Measurements from ENCODE around the gene ENTR1. TPM values are rescaled to one million over a fixed set of nuclear protein-coding genes. Genes with fewer than 3 reads are reported as not detected.
A peak's percentile ranks its signal among the peaks of the same experiment; 100 is the strongest.

The ENTR1 gene
- total and polyA plus RNA-seq, 2 of the 13 experiments (the other 11 are each of a cell fraction or from before 2014, with no cell fraction given): 70.1 to 76.4 TPM

DNA sequence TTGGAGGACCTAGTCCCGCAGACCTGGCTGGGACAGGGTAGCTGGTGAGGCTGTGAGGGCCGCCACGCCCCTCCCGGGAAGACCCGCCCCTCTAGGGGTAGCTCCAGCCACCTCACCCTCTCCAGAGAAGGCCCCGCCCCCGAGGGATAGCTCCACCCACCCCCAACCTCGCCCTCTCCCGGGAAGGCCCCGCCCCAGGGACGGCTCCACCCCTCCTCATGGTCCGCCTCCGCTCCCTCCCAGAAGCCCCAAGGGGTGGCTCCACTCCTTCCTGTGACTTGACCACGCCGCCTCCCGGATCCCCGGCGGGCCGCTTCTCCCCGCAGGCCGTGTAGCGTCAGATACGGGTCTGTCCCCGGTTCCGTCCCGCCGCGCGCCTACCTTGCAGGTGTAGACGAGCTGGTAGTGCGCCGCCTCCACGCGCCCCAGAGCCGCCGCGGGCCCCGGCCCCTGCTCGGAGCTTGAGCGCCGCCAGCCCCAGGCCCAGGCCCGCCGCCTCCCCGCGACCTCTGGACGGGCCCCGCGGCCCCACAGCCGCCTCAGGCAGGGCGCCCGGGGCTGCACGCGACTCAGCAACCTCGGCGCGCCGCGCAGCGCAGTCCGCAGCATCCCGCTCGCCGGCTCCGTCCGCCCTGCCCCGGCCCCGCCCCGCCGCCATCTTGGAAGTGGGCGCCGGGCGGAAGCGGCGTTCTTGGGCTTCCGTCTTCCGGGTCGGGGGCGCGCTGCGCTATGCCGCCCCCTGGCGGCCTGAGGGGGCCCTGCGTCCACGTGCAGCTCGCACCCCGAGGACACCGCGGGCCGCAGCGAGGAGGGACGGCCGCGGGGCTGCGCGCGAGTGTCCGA is 47.1 kb downstream of the ENTR1 start, which contains the start of gene DNLZ (continued):
- TF ChIP-seq, protein P1, sequence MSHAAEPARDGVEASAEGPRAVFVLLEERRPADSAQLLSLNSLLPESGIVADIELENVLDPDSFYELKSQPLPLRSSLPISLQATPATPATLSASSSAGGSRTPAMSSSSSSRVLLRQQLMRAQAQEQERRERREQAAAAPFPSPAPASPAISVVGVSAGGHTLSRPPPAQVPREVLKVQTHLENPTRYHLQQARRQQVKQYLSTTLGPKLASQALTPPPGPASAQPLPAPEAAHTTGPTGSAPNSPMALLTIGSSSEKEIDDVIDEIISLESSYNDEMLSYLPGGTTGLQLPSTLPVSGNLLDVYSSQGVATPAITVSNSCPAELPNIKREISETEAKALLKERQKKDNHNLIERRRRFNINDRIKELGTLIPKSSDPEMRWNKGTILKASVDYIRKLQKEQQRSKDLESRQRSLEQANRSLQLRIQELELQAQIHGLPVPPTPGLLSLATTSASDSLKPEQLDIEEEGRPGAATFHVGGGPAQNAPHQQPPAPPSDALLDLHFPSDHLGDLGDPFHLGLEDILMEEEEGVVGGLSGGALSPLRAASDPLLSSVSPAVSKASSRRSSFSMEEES (CRISPR knock-in tag; IDR thresholded peaks at IDR 0.05): 0 out of 2 replicates have a peak, but pooled peaks have one; percentile 37
- 0 out of 2 replicates have a peak, but pooled peaks have one; percentile 71 for TF ChIP-seq HOXA7 (CRISPR knock-in tag; IDR thresholded peaks at IDR 0.05)
- TF ChIP-seq, protein P2, sequence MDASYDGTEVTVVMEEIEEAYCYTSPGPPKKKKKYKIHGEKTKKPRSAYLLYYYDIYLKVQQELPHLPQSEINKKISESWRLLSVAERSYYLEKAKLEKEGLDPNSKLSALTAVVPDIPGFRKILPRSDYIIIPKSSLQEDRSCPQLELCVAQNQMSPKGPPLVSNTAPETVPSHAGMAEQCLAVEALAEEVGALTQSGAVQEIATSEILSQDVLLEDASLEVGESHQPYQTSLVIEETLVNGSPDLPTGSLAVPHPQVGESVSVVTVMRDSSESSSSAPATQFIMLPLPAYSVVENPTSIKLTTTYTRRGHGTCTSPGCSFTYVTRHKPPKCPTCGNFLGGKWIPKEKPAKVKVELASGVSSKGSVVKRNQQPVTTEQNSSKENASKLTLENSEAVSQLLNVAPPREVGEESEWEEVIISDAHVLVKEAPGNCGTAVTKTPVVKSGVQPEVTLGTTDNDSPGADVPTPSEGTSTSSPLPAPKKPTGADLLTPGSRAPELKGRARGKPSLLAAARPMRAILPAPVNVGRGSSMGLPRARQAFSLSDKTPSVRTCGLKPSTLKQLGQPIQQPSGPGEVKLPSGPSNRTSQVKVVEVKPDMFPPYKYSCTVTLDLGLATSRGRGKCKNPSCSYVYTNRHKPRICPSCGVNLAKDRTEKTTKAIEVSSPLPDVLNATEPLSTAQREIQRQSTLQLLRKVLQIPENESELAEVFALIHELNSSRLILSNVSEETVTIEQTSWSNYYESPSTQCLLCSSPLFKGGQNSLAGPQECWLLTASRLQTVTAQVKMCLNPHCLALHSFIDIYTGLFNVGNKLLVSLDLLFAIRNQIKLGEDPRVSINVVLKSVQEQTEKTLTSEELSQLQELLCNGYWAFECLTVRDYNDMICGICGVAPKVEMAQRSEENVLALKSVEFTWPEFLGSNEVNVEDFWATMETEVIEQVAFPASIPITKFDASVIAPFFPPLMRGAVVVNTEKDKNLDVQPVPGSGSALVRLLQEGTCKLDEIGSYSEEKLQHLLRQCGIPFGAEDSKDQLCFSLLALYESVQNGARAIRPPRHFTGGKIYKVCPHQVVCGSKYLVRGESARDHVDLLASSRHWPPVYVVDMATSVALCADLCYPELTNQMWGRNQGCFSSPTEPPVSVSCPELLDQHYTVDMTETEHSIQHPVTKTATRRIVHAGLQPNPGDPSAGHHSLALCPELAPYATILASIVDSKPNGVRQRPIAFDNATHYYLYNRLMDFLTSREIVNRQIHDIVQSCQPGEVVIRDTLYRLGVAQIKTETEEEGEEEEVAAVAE (CRISPR knock-in tag; IDR thresholded peaks at IDR 0.05; ENCODE audit: borderline replicate concordance): peak; percentile 5; the same call in 1 of the 2 replicates
- peak; percentile 90 for TF ChIP-seq ZNF543 (CRISPR knock-in tag; IDR thresholded peaks at IDR 0.05)
- TF ChIP-seq ZSCAN12 (CRISPR knock-in tag; IDR thresholded peaks at IDR 0.05): peak; percentile 55; the same call in 1 of the 2 replicates
- TF ChIP-seq, protein P3, sequence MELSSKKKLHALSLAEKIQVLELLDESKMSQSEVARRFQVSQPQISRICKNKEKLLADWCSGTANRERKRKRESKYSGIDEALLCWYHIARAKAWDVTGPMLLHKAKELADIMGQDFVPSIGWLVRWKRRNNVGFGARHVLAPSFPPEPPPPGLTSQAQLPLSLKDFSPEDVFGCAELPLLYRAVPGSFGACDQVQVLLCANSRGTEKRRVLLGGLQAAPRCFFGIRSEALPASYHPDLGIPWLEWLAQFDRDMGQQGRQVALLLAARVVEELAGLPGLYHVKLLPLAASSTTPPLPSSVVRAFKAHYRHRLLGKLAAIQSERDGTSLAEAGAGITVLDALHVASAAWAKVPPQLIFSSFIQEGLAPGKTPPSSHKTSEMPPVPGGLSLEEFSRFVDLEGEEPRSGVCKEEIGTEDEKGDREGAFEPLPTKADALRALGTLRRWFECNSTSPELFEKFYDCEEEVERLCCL (CRISPR knock-in tag; IDR thresholded peaks at IDR 0.05; ENCODE audit: borderline replicate concordance): no peak
- peak; percentile 94 for TF ChIP-seq ZNF564 (CRISPR knock-in tag; IDR thresholded peaks at IDR 0.05)
- peak; percentile 88 for TF ChIP-seq REXO4 (CRISPR knock-in tag; IDR thresholded peaks at IDR 0.05; ENCODE audit: borderline replicate concordance)
- TF ChIP-seq ZNF883 (CRISPR knock-in tag; IDR thresholded peaks at IDR 0.05; ENCODE audit: not compliant biosample characterization): peak; percentile 71
- TF ChIP-seq ZMYM4 (CRISPR knock-in tag; IDR thresholded peaks at IDR 0.05): peak; percentile 69; the same call in 1 of the 2 replicates
- peak; percentile 61; the same call in 1 of the 2 replicates for TF ChIP-seq SATB2 (CRISPR knock-in tag; IDR thresholded peaks at IDR 0.05)
- TF ChIP-seq ZNF383 (CRISPR knock-in tag; IDR thresholded peaks at IDR 0.05; ENCODE audit: borderline replicate concordance): peak; percentile 92; the same call in 1 of the 2 replicates
- TF ChIP-seq, protein P4, sequence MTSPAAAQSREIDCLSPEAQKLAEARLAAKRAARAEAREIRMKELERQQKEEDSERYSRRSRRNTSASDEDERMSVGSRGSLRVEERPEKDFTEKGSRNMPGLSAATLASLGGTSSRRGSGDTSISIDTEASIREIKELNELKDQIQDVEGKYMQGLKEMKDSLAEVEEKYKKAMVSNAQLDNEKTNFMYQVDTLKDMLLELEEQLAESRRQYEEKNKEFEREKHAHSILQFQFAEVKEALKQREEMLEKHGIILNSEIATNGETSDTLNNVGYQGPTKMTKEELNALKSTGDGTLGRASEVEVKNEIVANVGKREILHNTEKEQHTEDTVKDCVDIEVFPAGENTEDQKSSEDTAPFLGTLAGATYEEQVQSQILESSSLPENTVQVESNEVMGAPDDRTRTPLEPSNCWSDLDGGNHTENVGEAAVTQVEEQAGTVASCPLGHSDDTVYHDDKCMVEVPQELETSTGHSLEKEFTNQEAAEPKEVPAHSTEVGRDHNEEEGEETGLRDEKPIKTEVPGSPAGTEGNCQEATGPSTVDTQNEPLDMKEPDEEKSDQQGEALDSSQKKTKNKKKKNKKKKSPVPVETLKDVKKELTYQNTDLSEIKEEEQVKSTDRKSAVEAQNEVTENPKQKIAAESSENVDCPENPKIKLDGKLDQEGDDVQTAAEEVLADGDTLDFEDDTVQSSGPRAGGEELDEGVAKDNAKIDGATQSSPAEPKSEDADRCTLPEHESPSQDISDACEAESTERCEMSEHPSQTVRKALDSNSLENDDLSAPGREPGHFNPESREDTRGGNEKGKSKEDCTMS (CRISPR knock-in tag; conservative IDR thresholded peaks at IDR 0.05): no peak
- TF ChIP-seq, protein P5, sequence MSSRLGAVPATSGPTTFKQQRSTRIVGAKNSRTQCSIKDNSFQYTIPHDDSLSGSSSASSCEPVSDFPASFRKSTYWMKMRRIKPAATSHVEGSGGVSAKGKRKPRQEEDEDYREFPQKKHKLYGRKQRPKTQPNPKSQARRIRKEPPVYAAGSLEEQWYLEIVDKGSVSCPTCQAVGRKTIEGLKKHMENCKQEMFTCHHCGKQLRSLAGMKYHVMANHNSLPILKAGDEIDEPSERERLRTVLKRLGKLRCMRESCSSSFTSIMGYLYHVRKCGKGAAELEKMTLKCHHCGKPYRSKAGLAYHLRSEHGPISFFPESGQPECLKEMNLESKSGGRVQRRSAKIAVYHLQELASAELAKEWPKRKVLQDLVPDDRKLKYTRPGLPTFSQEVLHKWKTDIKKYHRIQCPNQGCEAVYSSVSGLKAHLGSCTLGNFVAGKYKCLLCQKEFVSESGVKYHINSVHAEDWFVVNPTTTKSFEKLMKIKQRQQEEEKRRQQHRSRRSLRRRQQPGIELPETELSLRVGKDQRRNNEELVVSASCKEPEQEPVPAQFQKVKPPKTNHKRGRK (CRISPR knock-in tag; IDR thresholded peaks at IDR 0.05): no peak

All from HepG2 (cell line).